ENCODE results near the gene EYA2.
"Not testable (repeated sequence)": the region's sequence is repeated elsewhere in the genome, so short reads cannot be mapped to it uniquely, and the experiment has no call there.

EYA2 gene

DNA sequence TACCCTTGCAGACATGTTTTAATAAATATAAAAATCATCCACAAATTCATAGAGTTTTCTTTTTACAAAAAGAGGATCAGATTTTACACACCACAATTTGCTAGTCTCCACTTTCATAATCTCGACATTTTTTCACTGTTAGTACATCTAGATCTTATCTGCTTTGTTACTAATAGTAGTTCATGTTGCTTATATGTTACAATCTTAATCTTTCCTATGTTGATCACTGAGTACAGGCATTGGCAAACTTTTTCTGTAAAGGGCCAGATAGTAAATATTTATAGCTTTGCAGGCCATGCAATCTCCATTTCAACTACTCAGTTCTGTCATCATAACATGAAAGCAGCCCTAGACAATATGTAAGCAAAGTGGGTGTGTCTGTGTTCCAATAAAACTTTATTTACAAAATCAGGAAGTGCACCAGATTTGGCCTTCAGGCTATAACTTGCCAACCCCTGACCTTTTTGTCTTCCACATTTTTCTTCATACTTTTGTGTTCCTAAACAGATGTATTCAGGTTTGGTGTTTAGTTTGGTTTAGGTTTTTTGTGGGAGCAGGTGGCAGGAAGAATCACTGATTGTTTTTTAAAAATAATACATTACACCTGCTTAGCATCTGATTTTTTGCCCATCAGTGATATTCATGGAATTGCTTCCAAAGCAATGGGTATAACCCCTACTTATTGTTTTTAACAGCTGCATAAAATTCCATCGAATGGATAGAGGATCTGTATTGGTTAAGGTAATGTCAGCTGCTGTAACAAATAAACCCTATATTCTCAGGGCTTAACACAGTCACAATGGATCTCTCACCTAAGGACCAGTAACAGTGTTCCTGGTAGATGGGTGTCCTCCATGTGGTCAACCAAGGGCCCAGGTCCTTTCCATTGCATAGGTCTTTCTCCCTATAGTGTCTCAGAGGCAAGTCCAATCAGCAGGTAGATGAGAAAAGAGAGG lies 61.2 kb downstream of the EYA2 start:
- no peak for DNase-seq (ENCODE audit: low read depth)

DNA sequence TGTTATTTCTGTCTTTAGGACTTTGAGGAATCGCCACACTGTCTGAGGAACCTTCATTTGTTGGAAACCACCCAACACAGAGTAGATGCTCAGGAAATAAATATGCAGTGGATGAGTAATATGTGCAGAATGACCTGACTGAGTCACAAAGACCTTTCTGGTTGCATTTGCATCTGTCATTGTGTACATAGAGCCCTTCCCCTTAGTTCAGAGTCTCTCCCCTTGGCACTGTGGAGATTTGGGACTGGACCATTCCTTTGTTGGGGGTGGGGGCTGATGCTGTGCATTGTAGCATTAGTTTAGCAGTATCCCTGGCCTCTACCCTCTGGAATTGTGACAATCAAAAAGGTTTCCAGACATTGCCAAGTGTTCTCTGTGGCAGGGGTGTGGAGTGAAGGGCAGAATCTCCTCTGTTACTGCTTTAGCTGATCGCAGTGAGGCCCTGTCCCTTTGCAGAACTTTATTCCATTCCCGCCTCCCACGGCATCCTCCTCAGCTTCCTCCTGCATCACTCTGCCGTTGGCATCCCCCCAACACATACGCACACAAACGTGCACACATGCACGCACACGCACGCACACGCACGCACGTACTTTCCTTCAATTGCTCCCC lies 64.5 kb downstream of the EYA2 start:
- DNase-seq (ENCODE audit: low read depth), result no peak

DNA sequence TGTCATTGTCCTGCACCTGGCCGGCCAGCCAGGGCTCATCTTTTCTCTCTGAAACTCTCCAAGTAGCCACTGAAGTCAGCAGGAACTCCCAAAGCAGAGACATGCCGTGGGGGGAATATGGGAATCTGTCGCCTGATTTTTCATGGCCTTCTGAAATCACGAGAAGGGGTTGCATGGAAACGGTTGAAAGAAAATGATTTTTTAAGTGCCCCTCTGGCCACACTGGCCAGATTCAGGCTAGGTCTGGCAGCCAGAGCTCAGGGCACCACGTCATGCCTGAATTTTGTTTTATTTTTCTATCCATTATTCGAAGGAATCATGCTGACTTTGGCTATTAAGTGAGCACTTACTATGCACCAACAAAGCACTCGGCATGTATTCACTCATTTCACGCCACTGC lies 65.2 kb downstream of the EYA2 start:
- DNase-seq (ENCODE audit: low read depth), result no peak

DNA sequence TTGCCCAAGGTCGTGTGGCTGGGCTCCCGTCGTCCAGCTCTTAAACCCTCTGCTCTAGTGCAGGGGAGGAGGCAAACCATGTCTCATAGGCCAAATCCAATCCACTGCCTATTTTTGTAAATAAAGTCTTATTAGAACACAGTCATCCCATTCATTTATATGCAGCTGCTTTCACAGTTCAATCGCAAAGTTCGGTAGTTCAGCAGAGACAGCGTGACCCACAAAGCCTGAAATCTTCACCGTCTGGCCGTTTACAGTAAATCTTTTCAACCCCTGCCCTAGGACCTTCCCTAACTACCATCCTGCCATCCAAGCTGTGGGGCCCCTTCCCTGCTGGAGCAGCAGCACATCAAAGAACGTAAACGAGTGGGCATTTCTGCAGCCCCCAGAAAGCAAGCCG lies 65.9 kb downstream of the EYA2 start:
- DNase-seq (ENCODE audit: low read depth), result no peak

DNA sequence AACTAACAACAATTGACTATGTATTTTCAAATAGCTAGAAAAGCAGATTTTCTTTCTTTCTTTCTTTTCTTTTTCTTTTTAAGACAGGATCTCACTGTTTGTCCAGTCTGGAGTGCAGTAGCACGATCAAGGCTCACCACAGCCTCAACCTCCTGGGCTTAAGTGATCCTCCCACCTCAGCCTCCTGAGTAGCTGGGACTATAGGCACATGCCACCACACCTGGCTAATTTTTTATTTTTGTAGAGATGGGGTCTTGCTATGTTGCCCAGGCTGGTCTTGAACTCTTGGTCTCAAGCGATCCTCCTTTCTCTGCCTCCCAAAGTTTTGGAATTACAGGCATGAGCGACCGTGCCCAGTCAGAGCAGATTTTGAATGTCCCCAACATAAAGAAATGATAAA lies 67.3 kb downstream of the EYA2 start:
- DNase-seq (ENCODE audit: low read depth), result not testable (repeated sequence)

DNA sequence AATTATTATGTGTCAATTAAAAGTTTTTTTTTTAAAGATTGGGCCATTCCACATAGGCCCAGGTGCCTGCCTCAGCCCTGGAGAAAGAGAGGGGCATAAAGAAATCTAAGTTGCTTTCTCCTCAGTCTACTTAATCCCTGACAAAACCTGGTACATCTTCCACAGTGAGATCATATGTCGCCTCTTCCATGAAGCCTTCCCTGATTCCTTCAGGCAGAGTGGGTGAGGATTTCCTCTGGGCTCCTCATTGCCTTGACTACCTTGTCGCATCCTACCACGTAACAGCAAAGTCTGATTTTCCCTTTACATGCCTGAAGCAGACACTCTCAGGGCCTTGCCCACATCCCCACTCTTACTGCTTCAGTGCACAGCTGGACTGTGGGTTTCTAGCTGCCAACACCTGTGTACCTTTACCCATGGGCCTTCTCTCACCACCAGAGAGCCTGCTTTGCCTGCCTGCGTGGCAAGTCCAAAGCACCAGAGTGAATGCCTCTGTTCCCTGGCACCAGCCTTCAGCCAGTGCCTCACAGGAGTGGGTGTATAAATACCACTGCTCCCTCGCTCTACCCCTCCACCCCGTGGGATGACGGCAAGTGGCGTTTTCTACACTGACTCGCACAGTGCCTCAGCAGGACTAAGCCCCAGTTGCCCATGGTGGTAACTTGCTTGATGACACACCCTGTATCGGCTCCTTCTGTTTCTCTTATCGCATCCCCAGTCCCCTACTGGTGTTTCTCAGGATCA lies 68.0 kb downstream of the EYA2 start:
- DNase-seq (ENCODE audit: low read depth), result no peak

DNA sequence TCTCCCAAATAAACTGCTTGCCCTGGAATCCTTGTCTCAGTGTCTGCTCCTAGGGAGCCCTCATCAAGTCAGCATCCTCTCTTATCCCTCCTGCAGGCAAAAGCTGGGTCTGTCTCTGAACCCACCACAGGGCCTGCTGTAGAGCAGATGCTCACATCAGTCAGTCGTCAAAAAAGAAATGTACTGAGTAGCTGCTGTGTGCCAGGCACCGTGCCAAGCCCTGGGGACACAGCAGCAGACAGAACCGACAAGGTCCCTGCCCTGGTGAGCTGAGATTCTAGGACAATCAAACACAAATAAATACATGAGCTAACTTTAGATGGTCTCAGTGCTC lies 68.5 kb downstream of the EYA2 start:
- no peak for DNase-seq (ENCODE audit: low read depth)

DNA sequence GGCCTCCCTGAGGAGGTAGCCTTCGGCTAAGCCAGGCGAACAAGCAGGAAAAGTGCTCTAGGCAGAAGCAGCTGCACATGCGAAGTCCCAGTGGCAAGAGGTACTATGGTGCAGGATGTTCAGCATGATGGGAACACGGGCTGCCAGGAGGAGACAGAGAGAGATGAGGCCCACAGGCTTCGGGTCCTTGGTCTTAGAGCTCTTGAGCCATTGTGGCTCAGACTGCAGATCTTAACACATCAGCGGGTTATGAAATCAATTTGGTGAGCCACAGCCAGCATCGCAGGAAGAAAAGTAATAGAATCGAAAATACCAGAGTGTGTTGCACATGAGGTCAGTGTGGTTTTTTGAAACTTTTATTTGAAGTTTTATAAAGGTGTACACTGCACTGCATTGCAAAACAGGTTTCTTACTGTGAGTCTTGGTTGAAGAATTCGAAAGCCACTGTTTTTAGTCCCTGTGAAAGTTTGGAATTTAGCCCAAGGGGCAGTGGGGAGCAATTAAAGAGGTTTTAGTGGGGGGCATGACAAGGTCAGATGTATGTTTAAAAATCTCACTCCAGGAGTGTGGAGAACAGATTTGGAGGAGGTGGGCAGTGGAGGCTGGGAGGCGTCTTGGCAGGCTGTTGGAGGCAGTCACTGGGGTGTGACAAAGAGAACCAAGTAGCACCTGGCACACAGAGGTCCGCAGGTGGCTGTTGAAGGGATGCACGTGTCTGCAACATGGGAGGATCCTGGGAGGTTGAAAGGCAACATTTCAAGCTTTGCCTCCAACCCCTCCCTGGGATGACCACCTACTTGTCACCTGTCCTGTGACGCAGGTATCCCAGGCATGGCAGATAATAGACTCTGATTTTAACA lies 69.3 kb downstream of the EYA2 start:
- no peak for DNase-seq (ENCODE audit: low read depth)

DNA sequence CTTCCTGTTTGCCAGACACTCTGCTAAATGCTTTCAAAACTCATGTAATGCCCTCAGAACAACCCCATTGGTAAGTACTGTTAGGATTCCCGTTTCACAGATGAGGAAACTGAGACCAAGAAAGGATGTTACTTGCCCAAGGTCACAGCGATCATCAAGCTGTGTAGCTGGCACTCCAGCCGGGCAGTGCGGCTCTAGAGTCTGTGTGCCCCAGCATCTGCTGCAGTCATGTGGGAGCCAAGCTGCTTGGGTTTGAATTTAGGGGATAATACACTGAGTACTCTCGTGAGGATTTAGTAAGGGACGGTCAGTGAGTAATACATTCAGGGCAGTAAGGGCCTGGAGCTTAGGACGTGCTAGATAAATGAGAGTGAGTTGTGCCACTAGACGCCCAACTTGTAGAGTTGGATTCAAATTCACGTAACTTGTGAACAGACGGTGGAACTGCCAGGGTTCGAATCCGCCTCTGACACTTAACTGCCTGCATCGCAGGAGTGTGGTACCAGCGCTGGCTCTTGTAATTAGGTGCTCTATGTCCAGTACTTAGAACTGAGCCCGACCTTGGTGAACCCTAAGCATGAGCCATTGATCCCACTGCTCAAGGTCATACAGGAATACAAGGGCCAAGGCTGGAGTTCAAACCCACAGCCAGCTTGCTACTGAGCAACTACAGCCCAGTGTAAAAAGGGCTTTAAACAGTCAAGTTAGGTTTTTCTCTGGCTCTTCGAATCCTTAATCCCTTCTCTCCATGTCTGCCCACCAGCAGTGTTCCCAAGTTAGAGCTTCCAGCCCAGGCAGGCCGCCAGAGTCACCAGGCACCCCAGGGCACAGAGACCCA lies 70.2 kb downstream of the EYA2 start:
- DNase-seq (ENCODE audit: low read depth), result no peak

DNA sequence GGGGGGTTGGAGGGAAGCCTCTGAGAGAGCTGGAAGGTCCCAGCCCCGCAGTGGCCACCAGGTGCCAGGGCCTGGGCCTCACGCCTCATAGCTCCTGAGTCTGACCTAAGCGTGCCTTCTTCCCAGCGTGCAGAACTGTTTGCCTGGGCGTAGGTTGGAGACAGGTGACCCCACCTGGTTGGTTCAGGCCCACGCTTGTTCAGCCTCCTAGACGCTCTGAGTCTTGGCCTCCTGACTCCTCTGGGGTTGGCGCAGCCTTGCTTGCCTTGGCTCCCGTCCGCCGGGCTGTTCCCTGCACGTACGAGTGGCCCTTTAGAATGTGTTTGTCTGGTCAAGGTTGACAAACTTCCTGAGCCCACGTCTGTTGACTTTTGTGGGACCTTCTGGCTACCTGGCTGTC lies 70.8 kb downstream of the EYA2 start:
- no peak for DNase-seq (ENCODE audit: low read depth)

DNA sequence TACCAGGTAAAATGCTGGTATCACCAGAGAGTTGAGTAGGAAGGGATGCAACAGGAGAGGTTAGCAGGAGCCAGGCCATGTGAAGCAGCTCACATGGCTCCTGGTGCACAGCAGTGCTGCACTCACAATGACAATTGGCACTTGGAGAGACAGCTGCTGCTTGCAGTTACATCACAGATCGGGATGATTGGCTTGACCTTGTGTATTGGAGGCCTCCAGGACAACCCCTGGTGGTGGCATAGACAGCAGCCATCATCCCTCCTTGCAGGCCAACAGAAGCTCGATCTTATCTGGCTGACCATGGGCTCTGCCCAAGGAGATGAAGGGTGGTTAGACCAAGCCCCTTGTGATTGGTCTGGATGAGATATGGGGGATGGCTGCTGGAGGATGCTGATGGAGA lies 73.0 kb downstream of the EYA2 start:
- no peak for DNase-seq (ENCODE audit: low read depth)

DNA sequence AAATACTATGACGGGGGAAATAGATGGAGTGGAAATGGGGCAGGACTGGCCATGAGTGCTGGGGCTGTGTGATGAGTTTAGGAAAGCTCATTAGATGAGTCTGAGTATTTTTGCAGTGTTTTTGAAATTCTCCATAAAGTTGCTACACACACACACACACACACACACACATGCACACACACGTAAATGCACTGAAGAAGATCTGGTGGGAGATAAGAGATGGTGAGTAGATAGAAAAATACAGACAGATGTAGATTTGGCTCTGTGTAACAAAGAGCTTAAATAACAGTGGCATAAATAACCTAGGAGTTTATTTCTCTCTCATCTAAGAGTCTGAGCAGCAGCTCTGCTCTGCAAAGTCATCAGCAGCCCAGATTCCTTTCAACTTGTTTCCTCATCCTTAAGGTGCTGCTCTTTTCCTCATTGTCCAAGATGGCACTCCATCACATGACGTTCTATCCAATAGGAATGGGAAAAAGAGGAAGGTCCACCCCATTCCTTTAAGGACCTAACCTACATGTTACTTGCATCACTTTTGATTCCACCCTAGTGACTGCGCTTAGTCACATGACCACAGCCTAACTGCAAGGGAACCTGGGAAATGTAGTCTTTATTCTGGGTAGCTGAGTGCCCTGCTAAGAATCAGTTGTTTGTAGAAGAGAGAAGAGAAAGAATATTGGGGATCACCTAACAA lies 76.4 kb downstream of the EYA2 start:
- DNase-seq (ENCODE audit: low read depth), result no peak

DNA sequence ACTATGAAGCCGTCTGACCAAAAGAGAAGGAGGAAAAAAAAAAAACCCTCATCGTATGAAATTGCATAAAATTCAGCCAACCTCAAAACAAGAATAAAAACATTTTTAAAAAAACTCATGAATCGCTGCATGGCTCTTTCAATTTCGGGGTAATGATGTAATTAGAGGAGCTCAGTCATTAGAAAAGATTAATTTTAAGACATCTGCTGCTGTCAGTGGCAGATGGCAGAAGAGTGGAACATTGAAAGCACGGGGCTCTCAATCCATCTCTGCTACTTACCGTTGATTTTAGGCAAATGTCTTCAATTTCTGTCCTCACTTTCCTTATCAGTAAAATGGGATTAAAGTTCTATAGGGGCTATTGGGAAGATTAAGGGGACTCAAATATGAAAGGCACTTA lies 79.1 kb downstream of the EYA2 start:
- DNase-seq (ENCODE audit: low read depth), result no peak

DNA sequence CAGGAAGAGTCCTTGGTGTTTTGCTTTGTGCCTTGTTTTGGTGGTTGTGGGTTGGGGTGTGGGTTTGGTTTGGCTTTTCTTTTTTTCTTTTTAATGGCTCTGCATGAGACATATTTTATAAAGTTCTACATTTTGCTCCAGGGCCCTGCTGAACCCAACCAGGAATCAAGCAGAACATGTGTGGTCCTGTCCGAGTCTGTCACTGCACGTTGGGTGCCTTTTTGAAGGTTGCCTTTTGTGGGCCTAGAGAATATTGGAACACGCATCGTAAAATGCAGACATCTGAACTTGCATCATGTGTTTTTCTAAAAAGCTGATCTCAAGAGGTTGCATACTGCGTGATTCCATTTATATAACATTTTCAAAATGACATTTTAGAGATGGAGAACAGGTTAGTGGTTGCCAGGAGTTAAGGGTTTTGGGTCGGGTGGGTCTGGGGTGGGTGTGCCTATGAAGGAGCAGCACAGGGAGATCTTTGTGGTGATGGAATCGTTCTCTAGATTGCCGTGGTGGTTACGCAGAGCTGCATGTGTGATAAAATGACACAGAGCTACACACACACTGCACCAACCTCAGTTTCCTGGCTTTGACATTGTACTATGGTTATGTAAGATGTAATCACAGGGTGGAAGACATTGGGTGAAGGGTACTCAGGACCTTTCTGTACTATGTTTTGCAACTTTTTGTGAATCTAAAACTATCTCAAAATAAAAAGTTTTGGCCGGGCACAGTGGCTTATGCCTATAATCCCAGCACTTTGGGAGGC lies 80.2 kb downstream of the EYA2 start:
- no peak for DNase-seq (ENCODE audit: low read depth)

DNA sequence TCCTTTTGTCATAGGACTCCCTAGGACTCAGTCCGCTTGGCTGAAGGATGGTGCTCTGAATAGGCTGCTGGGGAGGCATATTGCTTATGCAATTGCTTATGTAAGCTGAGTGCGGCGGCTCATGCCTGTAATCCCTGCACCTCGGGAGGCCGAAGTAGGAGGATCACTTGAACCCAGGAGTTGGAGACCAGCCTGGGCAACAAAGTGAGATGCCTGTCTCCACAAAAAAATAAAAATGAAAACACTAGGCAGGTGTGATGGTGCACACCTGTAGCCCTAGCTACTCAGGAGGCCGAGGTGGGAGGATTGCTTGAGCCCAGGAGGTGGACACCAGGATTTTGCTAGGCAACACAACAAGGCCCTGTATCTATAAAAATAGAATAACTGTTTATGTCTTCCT lies 81.3 kb downstream of the EYA2 start:
- DNase-seq (ENCODE audit: low read depth), result no peak

DNA sequence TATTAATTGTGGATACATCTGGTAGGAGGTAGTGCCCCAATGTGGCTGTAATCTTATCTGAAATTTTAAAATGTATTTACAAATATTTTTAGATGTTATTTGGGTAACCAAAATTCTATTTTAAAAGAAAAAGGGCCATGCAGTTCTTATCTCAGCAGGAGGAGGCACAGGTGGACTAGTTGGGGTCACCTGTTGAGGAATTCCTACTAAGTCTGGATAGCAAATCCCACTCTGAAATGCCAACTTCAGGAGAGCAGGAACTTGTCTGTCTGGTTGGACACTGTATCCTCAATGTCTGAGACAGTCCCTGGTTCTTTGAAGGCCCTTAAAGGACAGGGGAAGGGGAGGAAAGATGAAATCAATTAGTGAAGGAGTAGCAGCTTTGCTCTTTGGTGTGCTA lies 82.6 kb downstream of the EYA2 start:
- DNase-seq (ENCODE audit: low read depth), result no peak

DNA sequence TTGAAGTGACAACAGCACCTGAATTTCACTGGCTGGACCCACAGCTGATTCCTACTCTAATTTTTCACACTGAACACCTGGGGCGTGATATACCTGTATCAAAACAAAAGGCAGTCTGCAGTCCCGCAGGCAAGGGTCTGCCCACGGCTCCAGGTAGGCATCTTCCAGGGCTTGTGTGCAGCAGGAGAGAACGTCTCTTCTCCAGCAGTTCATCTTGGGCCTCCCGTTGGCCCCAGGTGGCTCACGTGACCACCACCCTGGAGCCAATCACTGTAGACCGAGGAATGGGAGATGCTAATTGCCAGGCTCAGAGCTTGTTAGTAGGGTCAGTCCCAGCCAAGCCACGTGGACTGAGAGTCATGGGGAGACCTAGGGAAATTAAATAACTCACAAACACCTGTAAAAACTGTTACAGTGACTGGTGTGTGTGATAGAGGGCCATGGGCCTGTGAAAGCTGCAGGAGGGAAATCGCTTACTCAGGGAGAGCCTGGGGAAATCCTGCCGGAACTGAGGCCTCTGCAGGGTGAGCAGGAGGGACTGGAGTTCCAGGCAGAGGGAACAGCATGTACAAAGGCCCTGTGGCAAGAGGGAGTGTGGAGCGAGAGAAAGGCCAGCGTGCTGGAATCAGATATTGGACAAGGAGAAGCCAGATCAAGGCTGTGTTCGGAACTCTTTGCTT lies 83.4 kb downstream of the EYA2 start:
- no peak for DNase-seq (ENCODE audit: low read depth)

DNA sequence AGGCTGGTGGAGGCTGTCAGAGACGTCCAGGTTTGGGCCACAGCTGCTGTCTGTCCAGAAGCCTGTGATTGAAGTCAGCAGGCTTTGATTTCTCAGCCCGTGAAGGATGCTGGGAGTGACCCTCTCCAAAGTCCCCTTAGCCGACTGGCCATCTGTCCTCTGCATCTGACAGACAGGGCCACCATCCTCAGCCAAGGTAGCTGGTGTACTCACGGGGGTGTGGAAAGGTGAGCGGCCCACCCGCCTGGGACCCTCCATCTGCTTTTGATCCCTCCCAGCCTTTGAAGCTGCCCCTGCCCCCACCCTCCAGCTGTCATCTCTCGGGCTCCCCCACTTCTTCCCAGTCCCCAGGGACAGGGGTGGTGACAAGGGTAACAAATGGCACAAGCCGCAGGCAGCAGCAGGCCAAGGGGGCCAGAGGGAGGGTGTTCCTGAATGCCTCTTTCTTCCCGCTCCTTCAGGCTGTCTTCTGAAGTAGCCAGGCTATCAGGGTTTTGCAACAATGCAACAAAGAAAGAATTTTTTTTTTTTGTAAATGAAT lies 84.4 kb downstream of the EYA2 start:
- no peak for DNase-seq (ENCODE audit: low read depth)

All from activated T-helper 9 cell treated with anti-CD3 and anti-CD28 coated beads, Interleukin-2, amount 50 U/mL, for 16 hours (primary cell).